Measurements from ENCODE around the gene ST6GALNAC3. TPM values are rescaled to one million over a fixed set of nuclear protein-coding genes. Genes with fewer than 3 reads are reported as not detected.

ST6GALNAC3 gene
- total RNA-seq, 6 experiments from 2014 or later, result 1.00 to 1.7 (median 1.2) TPM

GRCh38 chr1:76625886-76626678, 551.5 kb downstream of the ST6GALNAC3 start:
- Mint-ChIP-seq H3K4me3 (no peak overlapping the region), H3K4me1 (ENCODE audit: low read depth) (no peaks in the 10 kb centered on the region), H3K27ac (no peak overlapping the region), H3K36me3 (ENCODE audit: low read depth) (no peaks in the 10 kb centered on the region), H3K27me3 (ENCODE audit: insufficient read depth) (no peaks in the 10 kb centered on the region), H3K9me3 (peaks cover 17% of the 10 kb centered on the region)
- TF ChIP-seq CTCF (IDR thresholded peaks at IDR 0.05), result no peak
- DNase-seq, result no peak

- no peaks in the 10 kb centered on the region for H3K27me3 Mint-ChIP-seq (ENCODE audit: insufficient read depth)
- no peaks in the 10 kb centered on the region for H3K36me3 Mint-ChIP-seq (ENCODE audit: low read depth)
- no peak overlapping the region for H3K4me3 Mint-ChIP-seq
- peaks cover 10% of the 10 kb centered on the region for H3K9me3 Mint-ChIP-seq
- TF ChIP-seq CTCF (IDR thresholded peaks at IDR 0.05), result no peak
- no peak overlapping the region for H3K27ac Mint-ChIP-seq
- no peaks in the 10 kb centered on the region for H3K4me1 Mint-ChIP-seq (ENCODE audit: low read depth)
- no peak for DNase-seq
Observed at GRCh38 chr1:76627498-76627897, 553.0 kb downstream of the ST6GALNAC3 start.

GRCh38 chr1:76627901-76628300, 553.4 kb downstream of the ST6GALNAC3 start:
- Mint-ChIP-seq H3K4me1 (ENCODE audit: low read depth) (no peaks in the 10 kb centered on the region), H3K27ac (no peak overlapping the region), H3K9me3 (peaks cover 7% of the 10 kb centered on the region), H3K36me3 (ENCODE audit: low read depth) (no peaks in the 10 kb centered on the region), H3K27me3 (ENCODE audit: insufficient read depth) (no peaks in the 10 kb centered on the region), H3K4me3 (no peak overlapping the region)
- no peak for DNase-seq
- TF ChIP-seq CTCF (IDR thresholded peaks at IDR 0.05), result no peak

GRCh38 chr1:76632136-76632535, 557.6 kb downstream of the ST6GALNAC3 start:
- Mint-ChIP-seq H3K27ac (no peak overlapping the region), H3K27me3 (ENCODE audit: insufficient read depth) (no peaks in the 10 kb centered on the region), H3K36me3 (ENCODE audit: low read depth) (no peaks in the 10 kb centered on the region), H3K4me3 (no peak overlapping the region), H3K9me3 (peaks cover 4% of the 10 kb centered on the region; the same call in 1 of the 2 replicates), H3K4me1 (ENCODE audit: low read depth) (no peaks in the 10 kb centered on the region)
- no peak for DNase-seq
- no peak for TF ChIP-seq CTCF (IDR thresholded peaks at IDR 0.05)

GRCh38 chr1:76635784-76636183, 561.2 kb downstream of the ST6GALNAC3 start:
- Mint-ChIP-seq H3K4me1 (ENCODE audit: low read depth) (no peaks in the 10 kb centered on the region), H3K4me3 (no peak overlapping the region), H3K27ac (no peak overlapping the region), H3K27me3 (ENCODE audit: insufficient read depth) (no peaks in the 10 kb centered on the region), H3K9me3 (peaks cover 4% of the 10 kb centered on the region; the same call in 1 of the 2 replicates), H3K36me3 (ENCODE audit: low read depth) (no peaks in the 10 kb centered on the region)
- DNase-seq, result no peak
- TF ChIP-seq CTCF (IDR thresholded peaks at IDR 0.05), result no peak

All from HFFc6 (cell line).